Activated CD4-positive, alpha-beta T cell treated with anti-CD3 and anti-CD28 coated beads, Interleukin-2, amount 50 U/mL, for 4 hours (primary cell): ENCODE results near the gene NINJ2.
"Not testable (repeated sequence)": the region's sequence is repeated elsewhere in the genome, so short reads cannot be mapped to it uniquely, and the experiment has no call there.

Source experiments
- DNase-seq, 2 experiments: peaks; one replicate each; pipeline ENCODE4 v3.0.0-alpha.2; 2020

The NINJ2 gene

GRCh38 chr12:669576-669945 lies 6.3 kb upstream of the NINJ2 start:
- no peak for DNase-seq

- DNase-seq = no peak
These were observed 4.8 kb upstream of the NINJ2 start for GRCh38 chr12:668090-668481.

GRCh38 chr12:666766-667308 lies 3.6 kb upstream of the NINJ2 start:
- no peak for DNase-seq

GRCh38 chr12:666066-666465 lies 2.8 kb upstream of the NINJ2 start:
- DNase-seq = no peak

GRCh38 chr12:664779-665092 lies 1.5 kb upstream of the NINJ2 start:
- DNase-seq = no peak

- DNase-seq = no peak
These were observed 982 bp upstream of the NINJ2 start for GRCh38 chr12:664075-664778.

GRCh38 chr12:662566-663292 lies 516 bp downstream of the NINJ2 start:
- no peak for DNase-seq

GRCh38 chr12:661720-662486 lies 1.3 kb downstream of the NINJ2 start:
- no peak for DNase-seq

- no peak for DNase-seq
These were observed 4.1 kb downstream of the NINJ2 start for GRCh38 chr12:659090-659683.

- DNase-seq = no peak
These were observed 12.3 kb downstream of the NINJ2 start for GRCh38 chr12:650983-651382.

- no peak for DNase-seq
These were observed 15.7 kb downstream of the NINJ2 start for GRCh38 chr12:647385-648085.

- no peak for DNase-seq
These were observed 16.5 kb downstream of the NINJ2 start for GRCh38 chr12:646442-647384.

GRCh38 chr12:645563-646071 lies 17.6 kb downstream of the NINJ2 start:
- DNase-seq = no peak

GRCh38 chr12:644818-645552 lies 18.3 kb downstream of the NINJ2 start:
- no peak for DNase-seq

- DNase-seq = no peak
These were observed 19.0 kb downstream of the NINJ2 start for GRCh38 chr12:644303-644639.

GRCh38 chr12:643475-644302 lies 19.6 kb downstream of the NINJ2 start:
- no peak for DNase-seq

GRCh38 chr12:642633-643474 lies 20.4 kb downstream of the NINJ2 start:
- DNase-seq = peak; percentile 40 to 58

GRCh38 chr12:641321-641720 lies 21.9 kb downstream of the NINJ2 start:
- not testable (repeated sequence) for DNase-seq

GRCh38 chr12:640773-641172 lies 22.5 kb downstream of the NINJ2 start:
- no peak for DNase-seq
